HG03108 (cell line): ENCODE results near the gene DNASE1L2.
"Not testable (repeated sequence)": the region's sequence is repeated elsewhere in the genome, so short reads cannot be mapped to it uniquely, and the experiment has no call there.

Experiments
- ATAC-seq: cut with Tn5 transposase; IDR thresholded peaks from one replicate; pipeline ENCODE4 v1.9.1; 2021; ENCODE audit warnings: moderate library complexity; ENCODE audit not compliant: unreplicated experiment

The DNASE1L2 gene

DNA sequence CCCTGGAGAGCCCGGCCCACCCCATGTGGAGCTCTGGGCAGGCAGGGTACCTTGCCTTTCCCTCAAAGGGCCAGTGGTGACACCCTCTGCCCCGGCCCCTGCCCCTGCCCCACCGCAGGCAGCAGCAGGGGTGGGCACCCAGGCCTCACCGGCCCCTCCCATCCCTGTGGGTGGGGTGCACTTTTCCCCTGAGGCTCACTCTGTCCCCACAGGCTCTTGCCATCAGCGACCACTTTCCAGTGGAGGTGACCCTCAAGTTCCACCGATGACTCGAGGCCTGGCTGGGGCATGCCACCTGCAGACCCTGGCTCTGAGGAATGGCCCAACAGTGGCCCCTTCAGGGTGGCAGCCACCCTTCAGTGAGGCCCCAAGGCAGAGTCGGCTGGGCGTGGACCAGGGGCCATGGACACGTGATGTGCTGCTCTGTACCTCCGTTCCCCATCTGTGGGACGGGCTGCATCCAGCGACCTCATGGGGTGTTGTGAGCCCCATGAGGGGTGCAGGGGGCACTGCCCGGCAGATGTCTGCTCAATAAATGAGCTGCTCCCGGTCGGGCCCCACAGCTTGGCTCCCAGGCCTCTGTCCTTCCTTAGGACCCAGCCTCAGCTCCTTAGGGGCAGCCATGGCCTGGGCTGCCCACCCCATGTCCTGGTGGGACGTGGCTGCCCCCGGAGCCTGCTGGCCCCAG lies 2.0 kb downstream of the DNASE1L2 start:
- ATAC-seq = no peak

DNA sequence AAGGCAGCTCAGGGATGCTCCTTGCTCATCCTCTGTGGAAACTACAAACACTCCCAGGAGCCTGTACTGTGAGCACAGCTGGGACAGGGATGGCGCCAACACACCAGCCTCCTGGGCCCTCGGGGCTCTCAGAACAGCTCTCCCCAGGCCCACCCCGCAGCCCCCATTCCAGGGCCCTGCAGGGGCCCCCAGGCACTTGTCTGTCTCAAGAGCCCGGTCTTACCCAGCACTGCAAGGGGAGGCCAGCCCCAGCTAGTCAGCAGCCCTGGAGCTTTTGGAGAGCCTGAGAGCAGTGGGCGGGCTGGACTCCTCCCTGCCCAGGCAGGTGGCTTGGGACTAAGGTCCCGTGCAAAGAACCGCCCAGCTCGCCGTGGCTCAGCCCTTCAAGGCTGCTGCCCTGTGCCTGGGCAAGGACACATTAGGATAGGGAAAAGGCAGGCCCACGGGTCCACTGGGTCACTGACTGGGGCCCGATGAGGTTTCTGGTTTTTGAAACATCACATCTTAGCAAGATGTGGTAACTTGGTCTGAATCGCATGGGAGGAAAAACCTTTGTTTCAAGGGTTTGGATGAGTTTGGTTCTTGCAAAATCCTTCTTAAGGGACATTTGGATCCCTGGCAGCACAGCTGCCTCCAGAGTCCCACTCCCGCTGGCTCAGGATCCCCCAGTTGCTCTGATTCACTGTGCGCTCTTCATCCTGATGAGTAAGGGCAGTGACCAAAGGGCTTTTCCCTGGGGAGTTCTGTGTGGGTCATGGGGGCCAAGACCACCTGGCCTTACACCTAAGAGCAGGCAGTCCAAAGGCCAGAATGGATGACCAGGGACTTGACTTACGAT lies 2.8 kb downstream of the DNASE1L2 start:
- no peak for ATAC-seq

DNA sequence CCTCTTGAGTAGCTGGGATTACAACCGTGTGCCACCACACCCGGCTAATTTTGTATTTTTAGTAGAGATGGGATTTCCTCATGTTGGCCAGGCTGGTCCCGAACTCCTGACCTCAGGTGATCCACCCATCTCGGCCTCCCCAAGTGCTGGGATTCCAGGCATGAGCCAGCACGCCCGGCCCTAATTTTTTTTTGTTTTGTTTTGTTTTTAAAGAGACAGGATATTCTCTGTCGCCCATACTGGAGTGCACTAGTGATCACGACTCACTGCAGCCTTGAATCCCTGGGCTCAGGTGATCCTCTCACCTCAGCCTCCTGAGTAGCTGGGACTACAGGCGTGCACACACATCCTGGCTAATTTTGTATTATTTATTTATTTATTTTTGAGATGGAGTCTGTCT lies 4.1 kb downstream of the DNASE1L2 start:
- ATAC-seq = not testable (repeated sequence)

GRCh38 chr16:2242598-2242997 lies 6.4 kb downstream of the DNASE1L2 start:
- ATAC-seq = no peak

GRCh38 chr16:2243031-2243528 lies 6.8 kb downstream of the DNASE1L2 start:
- no peak for ATAC-seq

GRCh38 chr16:2243781-2244180 lies 7.5 kb downstream of the DNASE1L2 start:
- ATAC-seq = no peak

- no peak for ATAC-seq
These were observed 8.1 kb downstream of the DNASE1L2 start for GRCh38 chr16:2244301-2244700.

DNA sequence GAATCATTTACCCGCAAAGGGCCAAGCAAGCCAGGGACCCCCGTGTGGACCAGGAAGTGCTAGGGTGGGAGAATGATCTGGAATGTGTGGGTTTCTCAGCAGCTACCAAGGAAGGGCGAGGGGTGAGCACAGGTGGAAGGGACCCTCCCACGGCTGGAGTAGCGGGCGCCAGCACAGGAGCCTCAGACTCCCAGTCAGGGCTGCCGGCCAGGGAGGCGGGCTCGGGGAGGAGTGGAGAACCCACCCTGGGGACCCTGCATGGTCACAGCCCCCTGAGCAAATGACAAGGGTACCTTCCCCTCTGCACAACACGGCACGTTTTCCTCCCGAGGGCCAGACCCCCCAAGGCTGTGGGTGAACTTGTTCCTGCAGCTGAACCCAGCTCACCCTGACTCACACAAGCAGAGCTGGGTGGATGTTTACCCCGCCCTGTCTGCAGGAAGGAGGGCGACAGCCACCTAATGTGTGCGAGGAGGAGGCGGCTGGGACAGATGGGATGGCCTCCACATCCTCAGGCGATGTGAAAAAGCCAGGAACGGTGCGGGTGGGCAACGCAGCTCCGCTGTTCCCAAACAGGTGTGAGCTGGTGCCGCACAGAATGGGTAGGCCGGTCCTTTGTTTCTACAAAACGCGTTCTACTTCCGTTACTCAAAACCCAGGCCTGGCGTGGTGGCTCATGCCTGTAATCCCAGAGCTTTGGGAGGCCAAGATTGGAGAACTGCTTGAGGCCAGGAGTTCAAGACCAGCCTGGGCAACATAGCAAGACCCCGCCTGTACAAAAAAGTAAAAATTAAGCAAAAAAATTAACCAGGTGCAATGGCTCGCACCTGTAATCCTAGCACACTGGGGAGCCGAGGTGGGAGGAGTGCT lies 8.9 kb downstream of the DNASE1L2 start:
- no peak for ATAC-seq

- no peak for ATAC-seq
These were observed 10.1 kb downstream of the DNASE1L2 start for GRCh38 chr16:2246301-2246885.

DNA sequence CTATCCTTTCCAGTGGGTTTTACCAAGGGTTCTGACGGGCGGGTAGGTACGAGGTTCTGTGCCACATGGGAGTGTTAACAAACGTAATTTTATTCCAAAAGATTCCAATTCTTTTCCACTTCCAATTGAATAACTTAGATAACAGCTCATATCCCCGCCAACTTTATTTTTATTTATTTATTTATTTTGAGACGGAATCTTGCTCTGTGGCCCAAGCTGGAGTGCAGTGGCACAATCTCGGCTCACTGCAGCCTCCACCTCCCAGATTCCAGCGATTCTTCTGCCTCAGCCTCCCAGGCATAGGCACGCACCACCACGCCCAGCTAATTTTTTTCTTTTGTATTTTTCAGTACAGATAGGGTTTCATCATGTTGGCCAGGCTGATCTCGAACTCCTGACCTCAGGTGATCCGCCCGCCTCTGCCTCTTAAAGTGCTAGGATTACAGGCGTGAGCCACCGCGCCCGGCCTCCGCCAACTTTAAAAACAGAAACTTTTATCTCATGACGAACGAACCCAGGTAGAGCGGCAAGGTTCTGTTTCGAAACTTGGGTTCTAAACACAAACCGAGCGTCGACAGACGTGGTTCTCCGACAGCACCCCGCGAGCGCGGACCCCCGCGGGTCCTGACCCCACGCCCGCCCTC lies 14.5 kb downstream of the DNASE1L2 start:
- no peak for ATAC-seq

DNA sequence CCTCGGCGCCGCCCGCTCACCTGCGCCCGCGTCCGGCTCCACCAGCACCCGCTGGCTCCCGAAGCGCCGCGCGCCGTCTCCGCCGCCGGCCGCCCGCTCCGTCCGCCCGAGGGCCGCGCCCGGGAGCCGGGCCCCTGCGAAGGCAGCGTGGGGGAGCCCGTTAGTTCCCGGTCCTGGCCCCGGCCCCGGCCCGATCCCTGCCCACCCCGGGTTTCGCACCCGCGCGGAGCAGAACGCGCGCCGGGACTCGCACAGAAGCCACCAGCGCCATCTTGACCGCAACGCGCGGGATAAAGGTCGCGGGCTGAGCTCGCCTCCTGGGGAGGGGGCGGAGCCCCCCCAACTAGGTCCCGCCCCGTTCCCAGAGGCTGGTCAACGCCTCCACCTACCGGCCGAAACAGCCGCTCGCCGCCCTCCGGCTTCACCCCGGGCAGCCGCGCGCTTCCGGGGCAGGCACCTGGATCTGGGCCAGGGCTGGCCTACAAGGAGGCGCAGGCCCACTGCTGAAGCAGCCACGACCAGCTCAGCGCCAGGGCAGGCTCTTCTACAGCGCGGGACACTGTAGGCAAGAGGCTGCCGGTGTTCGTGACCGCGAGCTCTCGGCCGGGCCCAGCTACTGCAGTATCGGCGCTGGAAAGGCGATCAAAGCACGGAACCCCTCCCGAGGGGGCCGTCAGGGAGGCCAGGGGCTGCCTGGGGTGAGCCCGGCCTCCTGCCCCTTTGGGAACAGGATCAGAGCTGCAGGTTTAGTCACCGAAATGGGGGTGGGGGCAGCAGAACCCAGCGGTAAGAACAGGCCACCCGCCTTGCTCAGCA lies 15.3 kb downstream of the DNASE1L2 start, which contains the start of gene ECI1:
TSS of gene ECI1 (minus strand) at position 292 of the 816 bp plus-strand sequence. CDS start at position 271, 21 bp downstream.
- peak; percentile 91 for ATAC-seq

DNA sequence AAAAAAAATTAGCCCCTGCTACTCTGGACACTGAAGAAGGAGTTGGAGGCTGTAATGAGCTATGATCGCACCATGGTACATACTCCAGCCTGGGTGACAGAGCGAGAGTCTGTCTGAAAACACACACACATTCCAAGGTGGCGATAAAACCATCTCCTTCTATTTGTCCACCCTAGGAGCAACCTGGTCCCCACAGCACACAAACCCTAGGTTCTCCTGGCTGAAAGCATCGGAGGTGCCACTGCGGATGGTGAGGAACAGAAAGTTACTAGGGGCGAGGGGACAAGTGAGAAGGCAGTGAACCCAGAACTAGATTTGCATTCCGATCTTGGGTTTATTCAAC lies 16.5 kb downstream of the DNASE1L2 start:
- ATAC-seq = no peak

DNA sequence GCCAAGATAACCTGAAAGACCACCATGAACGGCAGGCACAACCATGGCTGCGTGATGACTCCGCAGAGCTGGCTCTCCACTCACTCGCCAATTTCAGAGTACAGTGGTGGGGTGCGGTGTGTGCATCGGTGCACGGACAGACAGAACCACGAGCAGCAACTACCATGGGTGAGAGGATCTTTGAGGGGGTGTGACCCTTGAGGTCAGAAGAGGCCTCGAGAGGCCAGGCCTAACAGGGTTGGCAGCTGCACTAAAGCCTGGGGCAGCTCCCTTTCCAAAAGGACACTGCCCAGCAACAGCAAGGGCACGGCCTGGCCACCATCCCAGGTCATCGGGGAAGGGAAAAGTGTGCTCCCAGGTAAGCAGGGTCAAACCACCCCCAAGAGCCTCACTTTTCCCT lies 17.0 kb downstream of the DNASE1L2 start:
- ATAC-seq = no peak

GRCh38 chr16:2256531-2257140 lies 20.4 kb downstream of the DNASE1L2 start:
- ATAC-seq = no peak

GRCh38 chr16:2257726-2258125 lies 21.5 kb downstream of the DNASE1L2 start:
- ATAC-seq = no peak

DNA sequence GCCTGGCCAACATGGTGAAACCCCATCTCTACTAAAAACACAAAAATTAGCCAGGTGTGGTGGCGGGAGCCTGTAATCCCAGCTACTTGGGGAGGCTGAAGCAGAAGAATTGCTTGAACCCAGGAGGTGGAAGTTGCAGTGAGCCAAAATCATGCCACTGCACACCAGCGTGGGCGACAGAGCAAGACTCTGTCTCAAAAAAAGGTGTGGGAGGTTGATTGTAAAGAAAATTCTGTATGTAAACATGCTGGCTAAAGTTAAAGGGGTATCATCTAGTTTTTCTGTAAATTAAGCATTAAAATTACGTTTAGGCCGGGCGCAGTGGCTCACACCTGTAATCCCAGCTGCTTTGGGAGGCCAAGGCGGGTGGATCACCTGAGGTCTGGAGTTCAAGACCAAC lies 22.3 kb downstream of the DNASE1L2 start:
- ATAC-seq = not testable (repeated sequence)

GRCh38 chr16:2260250-2260649 lies 24.0 kb downstream of the DNASE1L2 start:
- no peak for ATAC-seq

DNA sequence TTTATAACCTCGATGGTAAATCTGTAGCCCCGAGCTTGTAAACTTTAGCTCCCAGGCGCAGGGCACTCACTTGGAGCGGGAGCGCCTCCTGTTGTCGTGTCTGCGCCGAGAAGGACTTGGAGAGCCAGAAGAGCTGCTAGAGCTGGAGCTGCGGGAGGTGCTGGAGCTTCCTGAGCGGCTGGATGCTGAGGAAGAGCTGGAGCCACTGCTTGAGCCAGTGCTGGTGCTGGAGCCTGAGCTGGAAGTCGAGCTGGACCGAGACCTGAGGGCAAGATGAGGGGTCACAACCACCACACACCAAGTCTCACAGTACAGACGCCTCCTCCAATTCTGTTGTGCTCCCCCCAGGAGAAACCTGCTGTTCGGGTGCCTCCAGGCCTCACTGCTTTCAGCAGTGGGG lies 26.8 kb downstream of the DNASE1L2 start:
- ATAC-seq = not testable (repeated sequence)

DNA sequence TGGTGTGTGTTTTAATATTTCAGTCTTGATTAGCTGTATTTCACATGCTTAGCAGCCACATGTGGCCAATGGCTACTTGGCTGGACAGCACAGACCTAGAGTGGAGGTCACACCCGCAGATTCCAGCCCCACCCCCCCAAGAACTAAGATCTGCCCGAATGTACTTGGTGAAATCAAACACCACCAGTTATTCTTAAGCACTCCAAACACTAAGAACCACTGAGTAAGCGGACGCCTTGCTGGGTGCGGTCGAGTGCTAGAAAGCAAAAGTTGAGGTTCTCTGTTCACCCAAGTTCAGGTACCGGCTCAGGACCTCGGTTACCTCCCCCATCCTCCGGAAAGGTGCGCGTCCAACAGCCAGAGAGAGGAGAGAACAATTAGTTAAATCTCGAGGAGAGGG lies 30.6 kb downstream of the DNASE1L2 start:
- not testable (repeated sequence) for ATAC-seq
